Breast epithelium (tissue), 3 donors: ENCODE measurements around the gene CDC34.

Experiments used
- CTCF ChIP-seq, 3 donors: fragments of 450-650 bp; IDR thresholded peaks; one replicate each; pipeline ENCODE4 v1.5.1; 2016 to 2017; ENCODE audit warnings: antibody characterized with exemption in 3 of 3, mild to moderate bottlenecking in 3 of 3, moderate library complexity in 3 of 3
- POLR2AphosphoS5 ChIP-seq, 3 donors: sonication (generic); formaldehyde crosslinking; IDR thresholded peaks; one replicate each; pipeline ENCODE4 v1.6.1; 2017; ENCODE audit warnings: antibody characterized with exemption in 3 of 3

- TF ChIP-seq CTCF (IDR thresholded peaks at IDR 0.05) = no peak
- TF ChIP-seq POLR2AphosphoS5 (IDR thresholded peaks at IDR 0.05) = no peak
These were observed 35.3 kb downstream of the CDC34 start for GRCh38 chr19:566844-567243.
